ENCODE results near the gene STARD10.

The STARD10 gene

DNA sequence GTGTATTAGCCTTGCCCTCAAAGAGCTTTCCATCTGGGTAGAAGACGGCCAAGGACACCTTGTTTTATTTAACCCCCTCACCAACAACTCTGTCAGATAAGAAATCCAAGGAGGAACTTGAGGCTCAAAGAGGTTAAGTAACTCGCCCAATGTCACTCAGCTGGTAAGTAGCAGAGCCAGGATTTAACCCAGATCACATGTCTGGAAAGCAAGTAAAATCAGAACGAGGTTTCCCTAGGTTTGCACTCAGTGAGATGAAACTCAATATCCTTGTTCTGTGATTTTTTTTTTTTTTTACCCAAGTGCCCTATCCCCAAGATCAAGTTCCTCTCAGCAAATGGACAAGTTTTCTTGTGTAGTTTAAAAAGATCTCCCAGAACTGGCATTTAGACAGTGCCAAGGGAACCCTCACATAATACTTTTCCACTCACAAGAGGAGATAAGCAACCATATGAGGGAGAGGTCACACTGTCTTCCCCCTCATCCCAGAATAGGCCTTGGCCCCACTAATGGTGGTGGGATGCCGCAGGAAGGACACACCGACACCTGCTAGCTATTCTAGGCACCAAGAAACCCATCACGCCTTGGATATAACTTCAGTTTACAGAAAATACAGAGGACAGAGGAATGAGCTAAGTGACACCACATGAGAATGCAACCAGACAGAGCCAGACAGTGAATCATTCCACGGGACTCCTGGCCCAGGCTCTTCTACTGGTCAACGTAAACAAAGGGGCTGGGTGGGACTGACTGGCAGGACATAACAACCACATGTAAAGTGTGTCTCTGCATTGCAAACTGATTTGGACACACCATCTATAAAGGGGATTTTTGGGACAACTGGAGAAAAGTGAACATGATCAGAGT, 33.1 kb downstream of the STARD10 start:
- no peak for DNase-seq

GRCh38 chr11:72759468-72759985, 34.3 kb downstream of the STARD10 start:
- no peak for DNase-seq

- no peak for DNase-seq
Measured at GRCh38 chr11:72758690-72759389, 35.0 kb downstream of the STARD10 start.

- no peak for DNase-seq
Measured at GRCh38 chr11:72758304-72758689, 35.5 kb downstream of the STARD10 start.

DNA sequence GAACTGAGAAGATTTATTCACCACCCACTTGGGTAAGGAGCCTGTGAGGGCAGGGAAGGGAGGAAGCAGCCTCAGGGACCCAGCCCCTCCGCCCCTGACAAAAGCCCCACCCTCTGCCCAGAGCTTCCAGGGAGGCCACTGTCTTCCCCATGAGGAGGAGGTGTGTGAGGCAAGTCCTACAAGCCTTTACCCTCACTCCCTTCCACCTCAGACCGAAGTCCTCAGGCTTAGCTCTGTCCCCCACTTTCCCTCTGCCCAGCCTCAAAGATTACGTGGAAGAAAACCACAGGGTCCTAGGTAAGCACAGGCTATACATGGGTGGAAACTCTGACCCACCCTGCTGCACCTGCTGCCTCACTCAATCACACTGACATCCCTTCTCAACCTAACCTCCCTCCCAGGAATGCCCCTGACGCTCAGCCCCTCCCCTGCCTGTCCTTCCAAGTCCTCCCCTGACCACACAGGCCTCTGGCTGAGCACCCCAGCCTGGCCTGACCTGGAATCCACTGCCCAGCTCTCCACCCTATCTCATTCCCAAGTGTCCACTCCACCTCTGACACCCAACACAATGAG, 38.0 kb downstream of the STARD10 start:
- no peak for DNase-seq

- DNase-seq: no peak
Measured at GRCh38 chr11:72754544-72755155, 39.2 kb downstream of the STARD10 start.

GRCh38 chr11:72754149-72754543, 39.7 kb downstream of the STARD10 start:
- DNase-seq: no peak

GRCh38 chr11:72753341-72754148, 40.3 kb downstream of the STARD10 start:
- no peak for DNase-seq

DNA sequence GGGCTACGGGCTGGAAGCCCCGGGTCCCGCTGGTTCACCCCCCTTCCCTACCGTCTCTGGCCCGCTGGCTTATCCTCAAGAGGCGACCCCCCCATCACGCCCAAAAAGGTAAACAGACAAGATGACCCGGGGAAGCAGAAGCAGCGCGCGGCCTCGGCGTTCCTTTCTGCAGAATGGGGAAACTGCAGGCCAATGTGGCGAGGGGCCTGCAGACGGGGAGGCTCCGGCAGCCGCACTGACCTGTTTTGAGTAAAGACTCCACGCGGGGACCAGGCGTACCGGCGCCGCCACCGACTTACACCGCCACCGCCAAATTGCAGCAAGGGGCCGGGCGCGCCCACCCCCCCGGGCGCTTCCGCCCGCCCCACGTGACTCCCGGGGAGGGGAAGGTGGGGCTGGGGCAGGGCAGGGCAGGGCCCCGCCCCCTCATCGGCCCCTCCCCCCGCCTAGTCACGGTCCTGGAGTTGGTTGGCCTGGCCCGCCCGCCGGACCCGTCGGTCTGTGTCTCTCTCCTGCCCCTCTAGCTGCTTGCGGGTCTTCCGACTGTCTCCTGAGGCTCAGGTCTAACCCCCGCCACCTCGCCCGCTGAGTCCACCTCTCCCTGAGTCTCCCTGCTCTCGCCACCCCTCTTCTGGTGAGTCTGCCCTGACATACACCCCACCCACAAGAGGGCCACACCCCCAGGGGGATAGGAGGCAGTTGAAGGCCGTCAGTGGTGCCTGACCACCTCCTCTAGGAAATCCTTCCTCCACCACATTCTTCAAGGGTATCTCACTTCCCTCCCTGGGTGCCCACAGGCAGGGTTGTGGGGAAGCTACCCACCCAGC, 41.5 kb downstream of the STARD10 start, which contains the start of gene ARAP1:
TSS of gene ARAP1 (minus strand) at position 321 of the 827 bp plus-strand sequence. CDS start 25,280 bp downstream, outside the sequence.
- DNase-seq: peak; percentile 77

GRCh38 chr11:72751116-72752087, 42.4 kb downstream of the STARD10 start:
- DNase-seq: no peak

DNA sequence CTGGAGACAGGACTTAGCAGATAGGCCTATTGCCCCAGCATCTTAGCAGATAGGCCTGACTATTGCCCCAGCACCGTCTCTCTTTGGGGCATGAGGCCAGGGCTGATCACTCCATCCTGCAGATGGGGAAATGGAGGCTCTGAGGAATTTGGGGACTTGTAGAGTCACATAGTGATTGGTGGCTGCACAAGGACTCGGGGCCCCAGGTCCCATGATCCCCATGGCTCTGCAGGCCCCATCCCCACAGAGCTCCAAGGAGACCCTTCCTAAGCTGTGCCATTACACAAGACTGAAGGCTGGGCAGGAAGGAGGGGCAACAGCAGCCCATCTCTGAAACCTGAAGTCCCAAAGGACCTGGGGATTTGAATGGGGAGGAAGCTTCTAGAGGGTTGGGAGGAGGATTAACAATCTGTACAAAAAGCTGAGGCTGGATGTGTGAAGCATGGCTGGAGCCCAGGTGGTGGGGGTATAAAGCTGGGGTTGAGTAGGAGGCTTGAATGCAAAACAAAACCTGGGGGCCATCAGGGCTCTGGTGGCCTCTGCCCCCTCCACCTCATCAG, 43.2 kb downstream of the STARD10 start:
- no peak for DNase-seq

GRCh38 chr11:72750086-72750485, 43.8 kb downstream of the STARD10 start:
- DNase-seq: no peak

DNA sequence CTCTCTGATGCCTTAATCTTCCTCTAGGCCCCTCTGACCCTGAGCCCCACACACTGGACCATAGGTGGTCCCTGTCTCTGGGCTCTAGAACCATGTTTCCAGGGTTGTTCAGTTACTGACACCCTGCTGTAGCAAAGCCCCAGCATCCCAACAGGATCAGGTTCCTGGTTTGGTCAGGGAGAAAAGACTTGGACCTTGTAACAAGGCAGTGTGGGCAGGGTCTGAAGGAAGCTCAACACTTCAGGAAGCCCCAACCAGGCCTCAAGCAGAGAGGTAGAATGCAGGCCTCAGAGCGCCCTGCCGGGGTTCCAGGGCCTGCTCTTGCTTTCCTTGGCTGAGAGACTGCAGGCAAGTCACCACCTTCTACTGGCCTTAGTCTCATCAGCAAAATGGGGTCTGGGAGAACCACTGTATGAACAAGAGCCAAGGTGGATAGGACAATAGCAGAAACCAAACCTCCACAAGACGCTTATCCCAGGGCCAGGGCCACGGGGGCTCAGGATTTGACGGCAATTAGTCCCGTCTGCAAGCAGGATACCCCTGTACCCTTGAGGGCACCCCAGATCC, 46.5 kb downstream of the STARD10 start:
- DNase-seq: no peak

DNA sequence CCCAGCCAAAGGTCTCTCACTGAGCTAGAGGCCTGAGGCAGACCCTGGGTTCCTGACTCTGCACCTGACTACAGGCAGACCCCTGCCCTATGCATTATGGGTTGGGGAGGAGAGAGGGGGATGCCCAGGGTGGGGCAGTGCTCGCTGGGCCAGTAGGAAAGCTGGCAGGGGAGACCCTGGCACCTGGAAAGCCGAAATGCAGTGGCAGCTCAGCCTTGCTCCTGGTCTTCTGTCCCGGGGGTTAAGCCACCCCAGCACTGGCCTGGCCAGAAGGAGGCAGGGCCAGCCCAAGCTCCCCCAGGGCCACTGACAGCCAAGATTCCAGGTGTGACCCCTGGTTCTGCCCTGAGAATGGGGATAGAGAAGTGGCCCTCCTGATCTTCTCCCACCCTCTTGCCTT, 47.0 kb downstream of the STARD10 start:
- DNase-seq: no peak

DNA sequence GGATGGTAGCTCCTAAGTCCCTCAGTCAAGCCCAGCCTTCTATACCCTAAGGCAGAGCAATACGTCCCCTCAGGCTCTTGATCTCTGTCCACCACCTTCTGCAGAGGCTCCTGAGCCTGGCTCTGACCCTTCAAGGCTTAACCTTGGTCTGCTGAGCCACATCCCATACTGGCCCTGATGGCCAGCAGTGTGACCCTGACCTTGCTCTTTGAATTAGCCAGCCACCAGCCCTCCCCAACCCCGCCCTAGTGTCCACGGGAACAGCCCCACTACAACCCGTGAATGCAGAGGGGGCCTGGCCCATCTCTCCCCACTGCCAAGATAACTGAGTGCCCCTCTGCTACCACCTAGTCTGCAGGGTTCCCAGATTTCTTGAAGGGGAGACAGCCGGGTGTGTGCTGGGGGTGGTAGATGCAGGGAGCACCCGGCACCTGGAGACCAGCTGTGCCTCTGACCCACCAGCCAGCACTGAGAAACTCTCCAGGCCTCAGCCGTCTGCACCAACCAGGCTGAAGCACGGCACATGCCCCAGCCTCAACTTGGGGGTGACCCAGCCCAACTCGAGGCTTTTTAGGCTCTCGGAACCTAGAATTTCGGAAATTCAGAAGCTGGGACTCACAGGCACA, 47.8 kb downstream of the STARD10 start:
- no peak for DNase-seq

DNA sequence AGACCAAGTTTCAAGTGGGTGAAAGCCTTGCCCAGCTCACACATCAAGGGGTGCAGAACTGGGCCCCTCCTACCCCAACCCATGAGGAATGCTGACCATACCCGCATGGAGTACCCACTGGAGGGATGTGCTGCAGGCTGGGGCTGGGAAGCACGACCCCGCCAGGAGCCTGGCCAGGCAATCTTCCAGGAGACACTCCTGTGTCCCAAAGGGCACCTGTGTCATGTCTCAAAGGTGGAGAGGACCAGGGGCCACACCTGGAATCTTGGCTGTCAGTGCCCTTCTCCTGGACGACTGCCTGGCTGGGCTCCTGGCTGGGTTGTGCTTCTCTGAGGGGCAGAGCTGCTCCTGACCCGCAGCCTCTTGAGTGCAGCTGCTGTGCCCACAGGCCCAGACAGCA, 48.3 kb downstream of the STARD10 start:
- DNase-seq: no peak

GRCh38 chr11:72744474-72744873, 49.4 kb downstream of the STARD10 start:
- no peak for DNase-seq

GRCh38 chr11:72743321-72744221, 50.3 kb downstream of the STARD10 start:
- DNase-seq: no peak

Measured in activated effector memory CD4-positive, alpha-beta T cell treated with Interleukin-2 at 50 U/mL for 16 hours (primary cell).